AG04450 (cell line): ENCODE results near the gene MC4R. TPM values are rescaled to one million over a fixed set of nuclear protein-coding genes. Genes with fewer than 3 reads are reported as not detected.
A peak's percentile ranks its signal among the peaks of the same experiment; 100 is the strongest.

ENCODE experiments used
- CTCF ChIA-PET: fragments of 300-600, 350-600 bp; formaldehyde crosslinking; extraction: SDS; loops from one replicate; lab custom pipeline; 2022; ENCODE audit warnings: antibody characterized with exemption, inconsistent platforms; lab: Charles Lee
- POLR2A ChIA-PET: fragments of 350-600 bp; formaldehyde crosslinking; extraction: SDS; loops from one replicate; lab custom pipeline; 2021; ENCODE audit warnings: antibody characterized with exemption, inconsistent platforms; lab: Yijun Ruan, JAX
- DNase-seq: peaks from one replicate; pipeline ENCODE4 v3.0.0-alpha.2; 2011; ENCODE audit warnings: low read depth, low spot score
- H3K27ac ChIP-seq: one replicate; pipeline ENCODE4 v1.5.1; 2012; ENCODE audit warnings: low read depth, low read length, control low read depth
- H3K27me3 ChIP-seq: one replicate; pipeline ENCODE4 v1.6.0; 2012; ENCODE audit warnings: low read length; ENCODE audit not compliant: control insufficient read depth, insufficient read depth
- H3K4me3 ChIP-seq: 2 replicates; pipeline ENCODE4 v1.5.1; 2011; ENCODE audit warnings: mild to moderate bottlenecking, low read depth, low read length, control low read depth
- H3K9me3 ChIP-seq: 2 replicates; pipeline ENCODE4 v1.5.1; 2012; ENCODE audit warnings: low read length; ENCODE audit not compliant: control insufficient read depth, insufficient read depth
- CTCF ChIP-seq: IDR thresholded peaks from 2 replicates; pipeline ENCODE4 v1.5.1; 2011; ENCODE audit warnings: low read depth, low read length, control low read depth, inconsistent platforms
- polyA plus RNA-seq: library from polyadenylated mRNA; depleted of rRNA; stranded (reverse); fragments of >200 nt; gene quantifications from 2 replicates; pipeline ENCODE4 v1.2.3, GENCODE V29; 2011

The MC4R gene
- polyA plus RNA-seq, 1 experiment, result not detected

GRCh38 chr18:60389314-60389713, 16.7 kb upstream of the MC4R start:
- ChIA-PET POLR2A (no interaction called here), CTCF (interaction anchor here (0.9 kb wide), 1 partner anchor 393 kb away, joined by 4 read pairs; no protein-coding TSS in a partner anchor)
- no peak for DNase-seq
- Histone ChIP-seq H3K9me3 (no peaks in the 10 kb centered on the region), H3K4me3 (no peak overlapping the region), H3K27ac (no peak overlapping the region), H3K27me3 (no peaks in the 10 kb centered on the region)
- no peak for TF ChIP-seq CTCF

GRCh38 chr18:60385693-60386092, 13.1 kb upstream of the MC4R start:
- H3K9me3 ChIP-seq, result no peaks in the 10 kb centered on the region
- TF ChIP-seq CTCF, result no peak
- CTCF ChIA-PET, result no interaction called here

GRCh38 chr18:60383893-60384292, 11.3 kb upstream of the MC4R start:
- no peak for DNase-seq
- POLR2A ChIA-PET, result no interaction called here
- Histone ChIP-seq H3K27me3 (no peaks in the 10 kb centered on the region), H3K4me3 (no peak overlapping the region), H3K27ac (no peak overlapping the region), H3K9me3 (no peaks in the 10 kb centered on the region)
- CTCF ChIA-PET, result no interaction called here
- no peak for TF ChIP-seq CTCF

More at GRCh38 chr18:60385693-60386092, 13.1 kb upstream of the MC4R start:
- POLR2A ChIA-PET, result no interaction called here
- no peak overlapping the region for H3K27ac ChIP-seq
- H3K4me3 ChIP-seq, result no peak overlapping the region
- no peaks in the 10 kb centered on the region for H3K27me3 ChIP-seq
- no peak for DNase-seq

- Histone ChIP-seq H3K27me3 (no peaks in the 10 kb centered on the region), H3K4me3 (no peak overlapping the region), H3K27ac (no peak overlapping the region), H3K9me3 (no peaks in the 10 kb centered on the region)
- ChIA-PET POLR2A (no interaction called here), CTCF (interaction anchor here (0.6 to 1.4 kb wide), 2 partner anchors 13 to 15 kb away, joined by 3 to 4 read pairs; no protein-coding TSS in a partner anchor)
- DNase-seq, result no peak
- TF ChIP-seq CTCF, result no peak
These were observed 5.3 kb upstream of the MC4R start for GRCh38 chr18:60377778-60378469.

- ChIA-PET CTCF (interaction anchor here (0.8 to 2.5 kb wide), 2 partner anchors 227 to 376 kb away, joined by 3 to 13 read pairs; no protein-coding TSS in a partner anchor), POLR2A (interaction anchor here (0.9 kb wide), 1 partner anchor 14 kb away, joined by 4 read pairs; no protein-coding TSS in a partner anchor)
- H3K4me3 ChIP-seq, result peak overlapping the region; percentile 43; the same call in 1 of the 2 replicates
- H3K27me3 ChIP-seq, result peaks cover 6% of the 10 kb centered on the region
- DNase-seq, result no peak
- TF ChIP-seq CTCF, result no peak
- H3K9me3 ChIP-seq, result no peaks in the 10 kb centered on the region
- no peak overlapping the region for H3K27ac ChIP-seq
These were observed 443 bp downstream of the MC4R start for GRCh38 chr18:60372132-60372531.
